GM21576 (cell line): ENCODE results near the gene NR4A3.

Experiments used
- ATAC-seq: cut with Tn5 transposase; IDR thresholded peaks from one replicate; pipeline ENCODE4 v1.9.1; 2021; ENCODE audit warnings: mild to moderate bottlenecking, moderate library complexity; ENCODE audit not compliant: unreplicated experiment

Gene NR4A3

GRCh38 chr9:99873531-99873930 lies 51.8 kb downstream of the NR4A3 start:
- ATAC-seq = no peak

GRCh38 chr9:99873943-99874584 lies 52.4 kb downstream of the NR4A3 start:
- no peak for ATAC-seq

GRCh38 chr9:99876190-99876589 lies 54.5 kb downstream of the NR4A3 start:
- no peak for ATAC-seq

- no peak for ATAC-seq
Observed at GRCh38 chr9:99878651-99879050, 57.0 kb downstream of the NR4A3 start.

GRCh38 chr9:99881769-99882168 lies 60.1 kb downstream of the NR4A3 start:
- ATAC-seq = no peak

- no peak for ATAC-seq
Observed at GRCh38 chr9:99885747-99886146, 64.1 kb downstream of the NR4A3 start.

- ATAC-seq = no peak
Observed at GRCh38 chr9:99889120-99889519, 67.4 kb downstream of the NR4A3 start.

GRCh38 chr9:99894826-99895225 lies 73.1 kb downstream of the NR4A3 start:
- no peak for ATAC-seq

- no peak for ATAC-seq
Observed at GRCh38 chr9:99895510-99895909, 73.8 kb downstream of the NR4A3 start.

- ATAC-seq = no peak
Observed at GRCh38 chr9:99896119-99896518, 74.4 kb downstream of the NR4A3 start.

GRCh38 chr9:99903393-99903792 lies 81.7 kb downstream of the NR4A3 start:
- ATAC-seq = no peak

GRCh38 chr9:99905833-99906402 lies 84.2 kb downstream of the NR4A3 start:
- ATAC-seq = no peak

GRCh38 chr9:99906403-99907207 lies 84.9 kb downstream of the NR4A3 start, which contains the start of gene STX17:
Gene STX17, plus strand, starts transcription at chr9:99906654. Its CDS starts 8,586 bp downstream, at chr9:99915240.
- ATAC-seq = peak; percentile 84

GRCh38 chr9:99907208-99907532 lies 85.5 kb downstream of the NR4A3 start:
- ATAC-seq = no peak

GRCh38 chr9:99911600-99911999 lies 89.9 kb downstream of the NR4A3 start:
- ATAC-seq = no peak
